IMR-90 (cell line): Measurements from ENCODE around the gene SULT1C4. TPM values are rescaled to one million over a fixed set of nuclear protein-coding genes. Genes with fewer than 3 reads are reported as not detected.

Experiments
- ATAC-seq: fragments of 200-7000 bp; cut with Tn5 transposase; 2 replicates; pipeline ENCODE4 v1.9.1; 2020; ENCODE audit warnings: low read depth, mild to moderate bottlenecking, moderate library complexity
- BruUV-seq: library from RNA; stranded (reverse); fragments of 400-500 nt; replicated peaks from 2 replicates; lab custom pipeline; 2021; lab: Mats Ljungman, UMichigan
- CTCF ChIA-PET: fragments of 300-600 bp; formaldehyde crosslinking; extraction: SDS; loops from one replicate; lab custom pipeline; 2021; ENCODE audit warnings: antibody characterized with exemption; lab: Yijun Ruan, JAX
- POLR2A ChIA-PET: fragments of 300-600 bp; sonication (Branson Sonifier 250); formaldehyde crosslinking; loops from one replicate; lab custom pipeline; 2022; ENCODE audit warnings: antibody characterized with exemption; ENCODE audit not compliant: unreplicated experiment; lab: Charles Lee
- DNase-seq: peaks from one replicate; pipeline ENCODE4 v3.0.0; 2013
- H2AFZ ChIP-seq: replicated peaks from 2 replicates; pipeline ENCODE3; 2013; ENCODE audit warnings: low read length, mild to moderate bottlenecking; ENCODE audit not compliant: poor library complexity
- H2AK5ac ChIP-seq: 2 replicates; pipeline ENCODE4 v1.6.1; 2013; ENCODE audit warnings: low read depth, low read length, inconsistent platforms
- H2AK9ac ChIP-seq: replicated peaks from 2 replicates; pipeline ENCODE3; 2013; ENCODE audit warnings: mild to moderate bottlenecking, low read depth, low read length, moderate library complexity; ENCODE audit not compliant: poor library complexity
- H2BK120ac ChIP-seq: 2 replicates; pipeline ENCODE4 v1.6.1; 2013; ENCODE audit warnings: low read depth, low read length, inconsistent platforms
- H2BK15ac ChIP-seq: 3 replicates; pipeline ENCODE4 v1.6.1; 2013; ENCODE audit warnings: low read depth, low read length, inconsistent platforms
- H2BK20ac ChIP-seq: 2 replicates; pipeline ENCODE4 v1.6.1; 2013; ENCODE audit warnings: low read depth, mild to moderate bottlenecking, inconsistent platforms, low read length, moderate library complexity
- H2BK5ac ChIP-seq: 2 replicates; pipeline ENCODE4 v1.6.1; 2013; ENCODE audit warnings: mild to moderate bottlenecking, low read depth, low read length, inconsistent platforms; ENCODE audit not compliant: poor library complexity, severe bottlenecking
- H3K14ac ChIP-seq: replicated peaks from 2 replicates; pipeline ENCODE4 v1.6.1; 2013; ENCODE audit warnings: low read depth, low read length, inconsistent platforms
- H3K18ac ChIP-seq: 2 replicates; pipeline ENCODE4 v1.6.1; 2013; ENCODE audit warnings: low read depth, low read length, control low read depth
- H3K23ac ChIP-seq: 2 replicates; pipeline ENCODE4 v1.6.1; 2013; ENCODE audit warnings: low read depth, low read length, inconsistent platforms
- H3K27ac ChIP-seq: 2 replicates; pipeline ENCODE4 v1.5.1; 2013; ENCODE audit warnings: mild to moderate bottlenecking, control low read depth, low read length; ENCODE audit not compliant: insufficient read depth
- H3K27me3 ChIP-seq: 2 replicates; pipeline ENCODE4 v1.6.1; 2013; ENCODE audit warnings: low read length; ENCODE audit not compliant: control insufficient read depth, insufficient read depth
- H3K36me3 ChIP-seq: 2 replicates; pipeline ENCODE4 v1.6.1; 2013; ENCODE audit warnings: low read length, mixed read lengths; ENCODE audit not compliant: control insufficient read depth, insufficient read depth
- H3K4ac ChIP-seq: 2 replicates; pipeline ENCODE4 v1.6.1; 2013; ENCODE audit warnings: low read depth, low read length, inconsistent platforms
- H3K4me1 ChIP-seq: 2 replicates; pipeline ENCODE4 v1.6.1; 2013; ENCODE audit warnings: low read length, mixed read lengths; ENCODE audit not compliant: control insufficient read depth, insufficient read depth
- H3K4me2 ChIP-seq: 2 replicates; pipeline ENCODE4 v1.6.1; 2013; ENCODE audit warnings: low read depth, mild to moderate bottlenecking, control low read depth, low read length, moderate library complexity
- H3K4me3 ChIP-seq: 2 replicates; pipeline ENCODE4 v1.5.1; 2013; ENCODE audit warnings: low read depth, mild to moderate bottlenecking, control low read depth, low read length, moderate library complexity; ENCODE audit not compliant: insufficient read depth
- H3K56ac ChIP-seq: 2 replicates; pipeline ENCODE4 v1.6.1; 2013; ENCODE audit warnings: low read length, inconsistent platforms; ENCODE audit not compliant: insufficient read depth; ENCODE audit errors: extremely low read depth
- H3K79me1 ChIP-seq, 2 experiments: 2 replicates each; pipeline ENCODE4 v1.6.1; 2013; ENCODE audit warnings: low read length in 2 of 2, inconsistent platforms in 1 of 2, low read depth in 1 of 2
- H3K9ac ChIP-seq: 2 replicates; pipeline ENCODE4 v1.6.1; 2013; ENCODE audit warnings: low read depth, low read length, control low read depth
- H3K9me1 ChIP-seq: 2 replicates; pipeline ENCODE4 v1.6.1; 2013; ENCODE audit warnings: low read length, inconsistent platforms; ENCODE audit not compliant: insufficient read depth
- H3K9me3 ChIP-seq: 2 replicates; pipeline ENCODE4 v1.6.1; 2013; ENCODE audit warnings: low read length; ENCODE audit not compliant: control insufficient read depth, insufficient read depth
- H4K20me1 ChIP-seq: 2 replicates; pipeline ENCODE4 v1.6.1; 2013; ENCODE audit warnings: low read length, inconsistent platforms; ENCODE audit not compliant: insufficient read depth
- H4K5ac ChIP-seq: 2 replicates; pipeline ENCODE4 v1.6.1; 2013; ENCODE audit warnings: mild to moderate bottlenecking, low read depth, low read length, control low read depth
- H4K8ac ChIP-seq, 2 experiments: 2 replicates each; pipeline ENCODE4 v1.6.1; 2013; ENCODE audit warnings: low read depth in 2 of 2, low read length in 2 of 2, control low read depth in 1 of 2, inconsistent platforms in 1 of 2
- H4K91ac ChIP-seq: 2 replicates; pipeline ENCODE4 v1.6.1; 2013; ENCODE audit warnings: low read depth, low read length, inconsistent platforms; ENCODE audit not compliant: insufficient read depth
- BHLHE40 ChIP-seq: fragments of 150-350 bp; IDR thresholded peaks from 2 replicates; pipeline ENCODE4 v1.6.1; 2016; ENCODE audit warnings: mild to moderate bottlenecking, low read depth, low read length
- CEBPB ChIP-seq: IDR thresholded peaks from 2 replicates; pipeline ENCODE4 v1.6.1; 2012; ENCODE audit warnings: low read depth, low read length, improper control_type of control experiment
- CHD1 ChIP-seq: IDR thresholded peaks from 2 replicates; pipeline ENCODE4 v1.6.1; 2012; ENCODE audit warnings: low read depth, low read length, improper control_type of control experiment
- FOS ChIP-seq: fragments of 150-350 bp; IDR thresholded peaks from 2 replicates; pipeline ENCODE4 v1.6.1; 2016; ENCODE audit warnings: low read depth, low read length
- MAFK ChIP-seq: IDR thresholded peaks from 2 replicates; pipeline ENCODE4 v1.6.1; 2012; ENCODE audit warnings: low read depth, low read length, improper control_type of control experiment
- RAD21 ChIP-seq: IDR thresholded peaks from 2 replicates; pipeline ENCODE4 v1.6.1; 2012; ENCODE audit warnings: low read length, improper control_type of control experiment
- RCOR1 ChIP-seq: IDR thresholded peaks from 2 replicates; pipeline ENCODE4 v1.6.1; 2012; ENCODE audit warnings: mild to moderate bottlenecking, low read length, improper control_type of control experiment; ENCODE audit not compliant: insufficient replicate concordance
- RFX5 ChIP-seq: IDR thresholded peaks from 2 replicates; pipeline ENCODE4 v1.8.0; 2012; ENCODE audit warnings: low read depth, mild to moderate bottlenecking, low read length, moderate library complexity
- WGBS, 2 experiments: methylation state at CpG; one replicate each; pipeline versions ENCODE4 v1.1.5 to v1.1.7; 2013; ENCODE audit warnings: missing lambda C conversion rate in 2 of 2; ENCODE audit not compliant: insufficient read length in 1 of 2; ENCODE audit errors: extremely low coverage in 2 of 2; 5-methylcytosine and 5-hydroxymethylcytosine counted together
- dilution Hi-C: fragments of 300-500 bp; cut with HindIII; formaldehyde crosslinking; loops from one replicate; pipeline ENCODE4 v1.14.3; 2018; ENCODE audit warnings: low sequenced_read_pairs; ENCODE audit not compliant: unreplicated experiment
- in situ Hi-C: fragments of 300-500 bp; cut with MboI; formaldehyde crosslinking; loops from 3 replicates; pipeline ENCODE4 v1.14.3; 2019; ENCODE audit warnings: low sequenced_read_pairs, inconsistent platforms, mixed read lengths
- intact Hi-C: fragments of 100-400 bp; cut with micrococcal nuclease; formaldehyde crosslinking; loops from 2 replicates; pipeline ENCODE4 v1.10.0; 2022
- polyA plus RNA-seq, 3 experiments: library from polyadenylated mRNA; depleted of rRNA; stranded (reverse); fragments of >200 nt; gene quantifications; 2 replicates each; pipeline ENCODE4 v1.2.3, GENCODE V29; 2012; ENCODE audit warnings: low replicate concordance in 1 of 3
- total RNA-seq: library from RNA; depleted of rRNA; stranded (reverse); fragments of >200 nt; gene quantifications from 2 replicates; pipeline ENCODE4 v1.2.3, GENCODE V29; 2012
- TF ChIP-seq, protein P1 (sequence below): fragments of 150-350 bp; IDR thresholded peaks from 2 replicates; pipeline ENCODE4 v1.6.1; 2016; ENCODE audit warnings: low read depth, mild to moderate bottlenecking, low read length, moderate library complexity, borderline replicate concordance

SULT1C4 gene
- total and polyA plus RNA-seq, 2 of the 4 experiments (the other 2 are of a cell fraction) = 0.36 to 0.50 TPM

DNA sequence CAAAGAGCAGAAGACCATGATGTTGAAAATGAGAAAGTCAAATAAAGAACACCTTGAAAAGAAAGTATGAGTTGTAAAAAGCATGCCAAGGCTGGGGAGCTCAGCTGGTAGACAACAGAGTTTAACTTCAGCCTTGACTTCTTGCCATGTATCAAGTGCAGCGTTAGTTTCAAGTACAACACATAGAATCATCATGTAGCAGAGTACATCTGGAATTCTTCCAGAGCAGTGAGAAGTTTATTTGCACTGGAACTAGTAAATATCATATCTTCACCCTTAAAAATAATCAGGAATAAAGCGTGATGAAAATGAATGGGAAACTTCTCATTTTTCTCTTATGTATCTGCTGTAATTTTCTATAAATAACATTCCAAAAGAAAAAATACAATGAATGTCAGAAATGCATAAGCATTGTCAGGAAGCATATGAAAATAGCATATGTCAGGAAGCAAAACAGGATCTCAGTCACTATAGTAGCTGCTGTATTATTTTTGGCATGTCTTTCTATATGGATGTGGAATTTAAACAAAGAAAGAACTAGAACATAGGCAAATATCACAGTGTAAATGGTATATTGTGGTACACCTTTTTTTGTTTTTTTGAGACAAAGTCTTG is 10.1 kb upstream of the SULT1C4 start:
- Histone ChIP-seq H3K14ac (peak overlapping the region; percentile 14; the same call in 1 of the 2 replicates), H2AFZ (no peak overlapping the region), H3K79me1 (no peaks in the 10 kb centered on the region), H3K18ac (peak overlapping the region; percentile 35; the same call in 1 of the 2 replicates), H4K8ac (no peak overlapping the region), H3K9ac (no peak overlapping the region), H3K4me2 (no peak overlapping the region), H3K9me1 (peaks cover 5% of the 10 kb centered on the region), H3K4me3 (no peak overlapping the region), H2BK120ac (no peak overlapping the region), H2BK15ac (no peak overlapping the region), H3K23ac (no peak overlapping the region), H3K56ac (no peak overlapping the region), H2BK5ac (no peak overlapping the region), H3K27me3 (no peaks in the 10 kb centered on the region), H3K36me3 (no peaks in the 10 kb centered on the region), H3K4ac (no peak overlapping the region), H3K9me3 (peaks cover 4% of the 10 kb centered on the region), H2AK5ac (no peak overlapping the region), H4K20me1 (no peaks in the 10 kb centered on the region), H3K27ac (no peak overlapping the region), H4K91ac (no peak overlapping the region), H4K5ac (no peak overlapping the region; the same call in 1 of the 2 replicates), H3K4me1 (peaks cover 8% of the 10 kb centered on the region), H2AK9ac (no peak overlapping the region), H2BK20ac (no peak overlapping the region)
- BruUV-seq = no TSS peak
- TF ChIP-seq CHD1 = no peak
- no peak for TF ChIP-seq FOS
- TF ChIP-seq CEBPB = no peak
- no peak for TF ChIP-seq BHLHE40
- no peak for TF ChIP-seq RAD21
- TF ChIP-seq MAFK = no peak
- TF ChIP-seq, protein P1, sequence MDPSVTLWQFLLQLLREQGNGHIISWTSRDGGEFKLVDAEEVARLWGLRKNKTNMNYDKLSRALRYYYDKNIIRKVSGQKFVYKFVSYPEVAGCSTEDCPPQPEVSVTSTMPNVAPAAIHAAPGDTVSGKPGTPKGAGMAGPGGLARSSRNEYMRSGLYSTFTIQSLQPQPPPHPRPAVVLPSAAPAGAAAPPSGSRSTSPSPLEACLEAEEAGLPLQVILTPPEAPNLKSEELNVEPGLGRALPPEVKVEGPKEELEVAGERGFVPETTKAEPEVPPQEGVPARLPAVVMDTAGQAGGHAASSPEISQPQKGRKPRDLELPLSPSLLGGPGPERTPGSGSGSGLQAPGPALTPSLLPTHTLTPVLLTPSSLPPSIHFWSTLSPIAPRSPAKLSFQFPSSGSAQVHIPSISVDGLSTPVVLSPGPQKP = no peak
- TF ChIP-seq RCOR1 = no peak
- no peak for TF ChIP-seq RFX5
- ChIA-PET CTCF (no interaction called here), POLR2A (no interaction called here)
- dilution Hi-C loops = no loop called here
- DNase-seq = peak; percentile 45
- no CpG with 5 or more reads among the region's 2 CpGs for WGBS, 2 experiments
- intact Hi-C loops = no loop called here
- in situ Hi-C loops = no loop called here
- no peak for ATAC-seq
